ENCODE data around the gene PCSK2.

The PCSK2 gene

GRCh38 chr20:17436664-17437063, 209.8 kb downstream of the PCSK2 start:
- no CpG with 5 or more reads among the region's 11 CpGs for WGBS (ENCODE audit: extremely low coverage, insufficient coverage, insufficient read length)
- no peak overlapping the region for H2BK5ac ChIP-seq (ENCODE audit: low read depth, low read length, poor library complexity)
- no peaks in the 10 kb centered on the region for H3K79me1 ChIP-seq (ENCODE audit: low read length)
- H2AFZ ChIP-seq (ENCODE audit: insufficient read depth, low read length, poor library complexity): no peak overlapping the region
- H3K27me3 ChIP-seq (ENCODE audit: insufficient read depth, low read length): no peaks in the 10 kb centered on the region
- DNase-seq: no peak
- no peaks in the 10 kb centered on the region for H3K36me3 ChIP-seq (ENCODE audit: control insufficient read depth in 1 of 2, insufficient read depth in 2 of 2, low read length in 2 of 2)
- H3K27ac ChIP-seq (ENCODE audit: low read depth, low read length): no peak overlapping the region
- H4K8ac ChIP-seq (ENCODE audit: low read depth, low read length): no peak overlapping the region
- H2BK120ac ChIP-seq (ENCODE audit: insufficient read depth, low read length, poor library complexity): no peak overlapping the region
- no peak overlapping the region for H3K4me2 ChIP-seq (ENCODE audit: low read length)
- no peak overlapping the region for H3K4ac ChIP-seq (ENCODE audit: low read depth, low read length)
- no peaks in the 10 kb centered on the region for H3K4me1 ChIP-seq (ENCODE audit: control insufficient read depth in 1 of 2, insufficient read depth in 2 of 2, low read length in 2 of 2)
- H3K18ac ChIP-seq (ENCODE audit: low read length): no peak overlapping the region
- H3K79me2 ChIP-seq (ENCODE audit: control insufficient read depth, insufficient read depth, low read length, poor library complexity): no peaks in the 10 kb centered on the region
- no peak overlapping the region for H3K23ac ChIP-seq (ENCODE audit: low read length)
- H2BK12ac ChIP-seq (ENCODE audit: low read length): no peak overlapping the region
- no peak overlapping the region for H3K14ac ChIP-seq (ENCODE audit: low read length)
- no peak overlapping the region for H3K4me3 ChIP-seq (ENCODE audit: low read depth, low read length)
- no peak overlapping the region for H4K12ac ChIP-seq (ENCODE audit: low read depth, low read length)
- no peak overlapping the region for H2AK5ac ChIP-seq (ENCODE audit: low read length)
- no peaks in the 10 kb centered on the region for H3K9me3 ChIP-seq (ENCODE audit: insufficient read depth, low read depth, low read length)
- no peak overlapping the region for H3K9ac ChIP-seq (ENCODE audit: low read length)
- H4K91ac ChIP-seq (ENCODE audit: low read depth, low read length): no peak overlapping the region

DNA sequence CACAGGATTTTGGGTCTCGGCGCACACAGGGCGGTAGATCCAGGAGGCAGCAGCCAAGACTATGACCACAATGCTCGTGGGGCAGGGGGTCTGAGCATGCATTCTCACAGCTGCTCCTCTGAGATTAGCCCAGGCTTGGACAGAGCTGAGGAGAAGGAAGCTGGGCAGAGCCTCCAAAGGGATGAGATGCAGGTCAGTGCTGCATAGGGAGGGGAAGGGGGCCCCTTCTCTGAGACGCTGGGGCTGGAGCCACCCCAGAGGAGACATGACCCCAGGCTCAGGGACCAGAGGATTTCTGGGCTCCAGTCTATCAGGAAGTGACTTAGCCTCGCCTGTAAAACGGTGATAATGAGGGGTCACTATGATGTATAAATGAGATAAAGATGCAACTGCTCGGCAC, 210.4 kb downstream of the PCSK2 start:
- no peak overlapping the region for H4K91ac ChIP-seq (ENCODE audit: low read depth, low read length)
- no peaks in the 10 kb centered on the region for H3K79me2 ChIP-seq (ENCODE audit: control insufficient read depth, insufficient read depth, low read length, poor library complexity)
- H3K4me2 ChIP-seq (ENCODE audit: low read length): no peak overlapping the region
- no peak overlapping the region for H3K18ac ChIP-seq (ENCODE audit: low read length)
- H2BK5ac ChIP-seq (ENCODE audit: low read depth, low read length, poor library complexity): no peak overlapping the region
- H3K4me3 ChIP-seq (ENCODE audit: low read depth, low read length): no peak overlapping the region
- H2AFZ ChIP-seq (ENCODE audit: insufficient read depth, low read length, poor library complexity): no peak overlapping the region
- no peak overlapping the region for H4K12ac ChIP-seq (ENCODE audit: low read depth, low read length)
- no peaks in the 10 kb centered on the region for H3K36me3 ChIP-seq (ENCODE audit: control insufficient read depth in 1 of 2, insufficient read depth in 2 of 2, low read length in 2 of 2)
- H3K27ac ChIP-seq (ENCODE audit: low read depth, low read length): no peak overlapping the region
- no peak overlapping the region for H3K14ac ChIP-seq (ENCODE audit: low read length)
- no peak for DNase-seq
- WGBS (ENCODE audit: extremely low coverage, insufficient coverage, insufficient read length): no CpG with 5 or more reads among the region's 8 CpGs
- no peak overlapping the region for H2AK5ac ChIP-seq (ENCODE audit: low read length)
- H3K4me1 ChIP-seq (ENCODE audit: control insufficient read depth in 1 of 2, insufficient read depth in 2 of 2, low read length in 2 of 2): no peaks in the 10 kb centered on the region
- H2BK12ac ChIP-seq (ENCODE audit: low read length): no peak overlapping the region
- H3K23ac ChIP-seq (ENCODE audit: low read length): no peak overlapping the region
- no peaks in the 10 kb centered on the region for H3K79me1 ChIP-seq (ENCODE audit: low read length)
- no peak overlapping the region for H3K4ac ChIP-seq (ENCODE audit: low read depth, low read length)
- no peak overlapping the region for H3K9ac ChIP-seq (ENCODE audit: low read length)
- H4K8ac ChIP-seq (ENCODE audit: low read depth, low read length): no peak overlapping the region
- H2BK120ac ChIP-seq (ENCODE audit: insufficient read depth, low read length, poor library complexity): no peak overlapping the region
- H3K27me3 ChIP-seq (ENCODE audit: insufficient read depth, low read length): no peaks in the 10 kb centered on the region
- no peaks in the 10 kb centered on the region for H3K9me3 ChIP-seq (ENCODE audit: insufficient read depth, low read depth, low read length)

DNA sequence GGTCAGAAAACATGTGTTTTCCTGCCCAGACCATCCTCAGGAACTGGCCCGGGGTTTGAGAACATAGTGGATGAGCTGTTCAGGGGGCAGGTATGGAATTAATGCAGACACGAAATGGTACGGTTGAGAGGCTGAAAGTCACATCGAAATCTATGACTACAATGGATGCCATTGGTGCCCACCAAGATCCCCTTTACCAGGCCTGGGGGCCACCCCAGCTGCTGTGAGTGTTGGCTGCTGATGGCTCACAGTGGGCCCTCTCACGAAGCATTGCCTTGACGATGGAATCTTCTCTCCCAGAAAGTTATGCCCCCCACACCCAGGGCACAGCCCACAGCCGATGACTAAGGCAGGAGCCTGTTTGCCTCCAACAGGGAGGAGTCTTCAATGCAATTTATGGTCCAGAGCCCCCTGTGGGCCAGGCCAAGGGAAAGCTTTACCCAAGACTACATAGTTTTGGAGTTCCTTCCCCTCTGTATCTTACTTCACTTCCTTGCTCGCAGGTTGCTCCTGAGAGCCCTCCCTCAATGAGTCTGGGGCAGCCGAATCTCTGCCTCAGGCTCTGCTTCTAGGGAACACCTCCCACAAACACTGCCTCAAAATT, 211.7 kb downstream of the PCSK2 start:
- Histone ChIP-seq H3K36me3 (ENCODE audit: control insufficient read depth in 1 of 2, insufficient read depth in 2 of 2, low read length in 2 of 2) (no peaks in the 10 kb centered on the region), H3K79me2 (ENCODE audit: control insufficient read depth, insufficient read depth, low read length, poor library complexity) (no peaks in the 10 kb centered on the region), H2BK120ac (ENCODE audit: insufficient read depth, low read length, poor library complexity) (no peak overlapping the region), H3K9me3 (ENCODE audit: insufficient read depth, low read depth, low read length) (peaks cover under 1% of the 10 kb centered on the region), H4K91ac (ENCODE audit: low read depth, low read length) (no peak overlapping the region), H4K12ac (ENCODE audit: low read depth, low read length) (no peak overlapping the region), H3K18ac (ENCODE audit: low read length) (no peak overlapping the region), H2BK12ac (ENCODE audit: low read length) (no peak overlapping the region), H3K27me3 (ENCODE audit: insufficient read depth, low read length) (no peaks in the 10 kb centered on the region), H3K23ac (ENCODE audit: low read length) (no peak overlapping the region), H2AK5ac (ENCODE audit: low read length) (no peak overlapping the region), H3K4me1 (ENCODE audit: control insufficient read depth in 1 of 2, insufficient read depth in 2 of 2, low read length in 2 of 2) (no peaks in the 10 kb centered on the region), H3K4me2 (ENCODE audit: low read length) (no peak overlapping the region), H3K79me1 (ENCODE audit: low read length) (no peaks in the 10 kb centered on the region), H3K4ac (ENCODE audit: low read depth, low read length) (no peak overlapping the region), H3K9ac (ENCODE audit: low read length) (no peak overlapping the region), H2AFZ (ENCODE audit: insufficient read depth, low read length, poor library complexity) (no peak overlapping the region), H3K4me3 (ENCODE audit: low read depth, low read length) (no peak overlapping the region), H3K14ac (ENCODE audit: low read length) (no peak overlapping the region), H3K27ac (ENCODE audit: low read depth, low read length) (no peak overlapping the region), H2BK5ac (ENCODE audit: low read depth, low read length, poor library complexity) (no peak overlapping the region), H4K8ac (ENCODE audit: low read depth, low read length) (no peak overlapping the region)
- no peak for DNase-seq
- no CpG with 5 or more reads among the region's 9 CpGs for WGBS (ENCODE audit: extremely low coverage, insufficient coverage, insufficient read length)

- Histone ChIP-seq H2BK120ac (ENCODE audit: insufficient read depth, low read length, poor library complexity) (no peak overlapping the region), H3K23ac (ENCODE audit: low read length) (no peak overlapping the region), H2BK5ac (ENCODE audit: low read depth, low read length, poor library complexity) (no peak overlapping the region), H3K4me3 (ENCODE audit: low read depth, low read length) (no peak overlapping the region), H3K14ac (ENCODE audit: low read length) (no peak overlapping the region), H3K18ac (ENCODE audit: low read length) (no peak overlapping the region), H3K79me2 (ENCODE audit: control insufficient read depth, insufficient read depth, low read length, poor library complexity) (no peaks in the 10 kb centered on the region), H3K4me1 (ENCODE audit: control insufficient read depth in 1 of 2, insufficient read depth in 2 of 2, low read length in 2 of 2) (no peaks in the 10 kb centered on the region), H2AK5ac (ENCODE audit: low read length) (no peak overlapping the region), H4K12ac (ENCODE audit: low read depth, low read length) (no peak overlapping the region), H3K9me3 (ENCODE audit: insufficient read depth, low read depth, low read length) (peaks cover 2% of the 10 kb centered on the region), H2BK12ac (ENCODE audit: low read length) (no peak overlapping the region), H3K36me3 (ENCODE audit: control insufficient read depth in 1 of 2, insufficient read depth in 2 of 2, low read length in 2 of 2) (no peaks in the 10 kb centered on the region), H3K9ac (ENCODE audit: low read length) (no peak overlapping the region), H3K27me3 (ENCODE audit: insufficient read depth, low read length) (no peaks in the 10 kb centered on the region), H2AFZ (ENCODE audit: insufficient read depth, low read length, poor library complexity) (no peak overlapping the region), H3K27ac (ENCODE audit: low read depth, low read length) (no peak overlapping the region), H3K4me2 (ENCODE audit: low read length) (no peak overlapping the region), H4K91ac (ENCODE audit: low read depth, low read length) (no peak overlapping the region), H3K79me1 (ENCODE audit: low read length) (no peaks in the 10 kb centered on the region), H3K4ac (ENCODE audit: low read depth, low read length) (no peak overlapping the region), H4K8ac (ENCODE audit: low read depth, low read length) (no peak overlapping the region)
- no peak for DNase-seq
- no CpG with 5 or more reads among the region's 8 CpGs for WGBS (ENCODE audit: extremely low coverage, insufficient coverage, insufficient read length)
Observed at GRCh38 chr20:17439616-17440296, 212.9 kb downstream of the PCSK2 start.
